NCI-H146 (cell line): ENCODE measurements around the gene CLPSL1.

Source experiments
- DNase-seq: peaks from one replicate; lab custom pipeline; 2025; lab: John Stamatoyannopoulos, UW

Gene CLPSL1

DNA sequence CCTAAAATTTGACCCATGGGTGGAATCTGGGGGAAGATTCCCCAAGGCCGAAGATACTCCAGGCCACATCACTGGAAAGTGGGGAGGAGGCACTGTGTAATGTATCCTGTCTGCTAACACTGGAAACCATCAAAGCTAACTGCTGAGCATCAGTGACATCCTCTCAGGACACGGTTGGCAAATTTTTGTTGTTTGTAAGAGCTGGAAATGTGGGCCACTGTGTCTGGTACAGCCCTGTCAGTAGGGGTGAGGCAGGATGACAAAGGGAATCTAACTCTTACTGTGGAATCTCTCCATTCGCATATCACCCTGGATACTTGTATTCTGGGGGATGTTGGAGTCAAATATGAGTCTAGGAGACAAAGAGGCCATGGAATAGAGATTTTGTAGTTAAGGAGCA is 21.4 kb upstream of the CLPSL1 start:
- DNase-seq: no peak

DNA sequence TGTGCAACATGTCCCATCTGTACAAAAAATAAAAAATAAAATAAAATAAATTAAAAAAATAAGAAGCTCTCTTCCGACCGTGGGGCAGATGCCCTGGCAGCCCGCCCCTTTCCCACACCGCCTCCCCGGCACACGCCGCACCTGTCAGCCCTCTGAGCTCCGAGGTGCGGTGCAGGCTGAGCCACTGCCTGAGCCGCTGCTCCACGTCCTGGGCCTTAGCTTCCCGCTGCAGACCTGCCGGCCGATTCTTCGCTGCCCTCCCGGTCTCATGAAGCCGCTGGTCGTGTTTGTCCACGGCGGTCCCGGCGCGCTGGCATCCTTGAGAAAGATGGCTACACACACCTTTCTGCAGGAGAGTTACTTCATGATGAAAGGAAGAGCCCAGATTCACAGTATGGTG is 15.1 kb upstream of the CLPSL1 start:
- DNase-seq: no peak

DNA sequence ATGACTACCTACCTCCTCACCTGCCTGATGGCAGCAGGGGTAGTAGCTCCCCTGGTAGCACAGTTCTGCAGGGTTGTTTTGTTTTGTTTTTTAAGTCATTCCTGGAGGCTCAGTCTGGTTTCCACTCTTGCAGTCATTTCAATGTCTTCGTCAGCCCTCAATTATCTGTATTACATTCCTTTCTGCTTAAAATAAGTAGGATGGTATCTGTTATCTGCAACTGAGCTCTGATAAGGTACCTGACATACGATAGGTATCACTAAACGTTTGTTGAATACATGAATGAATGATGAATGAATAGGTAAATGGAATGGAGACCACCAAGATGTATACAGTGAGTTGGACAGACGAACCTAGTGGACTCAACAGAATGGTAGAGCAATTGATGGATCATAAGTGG is 11.6 kb upstream of the CLPSL1 start:
- DNase-seq: no peak

DNA sequence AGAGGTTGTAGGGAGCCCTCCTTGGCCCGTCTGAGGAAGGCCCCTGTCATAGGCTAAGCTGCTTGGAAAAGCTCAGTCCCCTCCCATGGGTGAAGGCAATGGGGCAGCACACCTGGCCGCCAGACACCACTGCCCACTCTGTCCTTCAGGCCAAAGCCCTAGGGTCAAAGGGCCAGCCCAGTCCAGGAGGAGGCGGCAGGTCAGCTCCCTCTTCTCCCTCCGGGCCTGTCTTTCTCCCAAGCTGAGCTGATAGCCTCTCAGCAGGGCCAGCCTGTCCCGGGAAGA is 9.5 kb upstream of the CLPSL1 start:
- DNase-seq: no peak

DNA sequence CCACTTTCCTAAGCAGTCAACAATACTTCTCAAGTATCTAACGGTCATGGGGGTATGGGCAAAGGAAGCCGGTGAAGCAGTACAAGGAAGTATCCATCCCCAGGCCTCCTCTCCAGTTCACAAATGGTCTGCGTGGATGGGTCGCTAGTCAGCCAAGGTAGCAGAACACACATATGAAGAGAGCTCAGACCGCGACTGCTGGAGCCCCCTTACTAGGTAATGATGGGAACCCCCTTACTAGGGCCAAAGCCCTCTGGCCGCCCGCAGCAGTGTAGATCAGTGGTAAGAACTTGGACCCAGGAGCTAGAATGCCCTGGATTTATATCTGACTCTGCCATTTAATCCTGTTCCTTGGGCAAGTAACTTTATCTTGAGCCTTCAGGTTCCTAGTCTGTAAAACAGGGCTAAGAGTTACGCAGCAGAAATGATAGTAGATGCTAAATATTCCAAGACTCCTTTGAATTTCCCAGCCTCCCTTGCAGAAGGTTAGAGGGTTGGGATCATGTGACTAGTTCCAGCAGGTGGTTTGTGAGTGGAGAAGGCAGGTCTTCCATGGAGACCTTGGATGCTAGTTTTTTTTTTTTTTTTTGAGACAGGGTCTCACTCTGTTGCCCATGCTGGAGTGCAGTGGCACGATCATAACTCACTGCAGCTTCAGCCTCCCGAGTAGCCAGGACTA is 6.6 kb upstream of the CLPSL1 start:
- no peak for DNase-seq

DNA sequence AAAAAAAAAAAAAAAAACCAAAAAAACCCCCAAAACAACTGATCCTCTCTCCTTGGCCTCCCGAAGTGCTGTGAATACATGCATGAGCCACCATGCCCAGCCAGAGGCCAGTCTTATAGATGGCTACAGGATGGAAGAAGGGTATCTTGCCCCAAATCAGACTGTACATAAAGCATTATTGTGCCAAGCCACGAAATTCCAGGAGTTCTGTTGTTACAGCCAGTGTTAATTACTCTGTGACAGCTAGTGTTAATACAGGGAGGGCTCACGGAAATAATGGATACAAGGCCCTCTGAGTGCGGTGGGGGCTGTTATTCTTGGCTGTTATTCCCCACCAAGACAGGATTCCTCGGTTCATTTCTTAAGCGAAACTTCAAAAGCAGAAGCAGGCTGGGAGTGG is 5.8 kb upstream of the CLPSL1 start:
- DNase-seq: no peak

DNA sequence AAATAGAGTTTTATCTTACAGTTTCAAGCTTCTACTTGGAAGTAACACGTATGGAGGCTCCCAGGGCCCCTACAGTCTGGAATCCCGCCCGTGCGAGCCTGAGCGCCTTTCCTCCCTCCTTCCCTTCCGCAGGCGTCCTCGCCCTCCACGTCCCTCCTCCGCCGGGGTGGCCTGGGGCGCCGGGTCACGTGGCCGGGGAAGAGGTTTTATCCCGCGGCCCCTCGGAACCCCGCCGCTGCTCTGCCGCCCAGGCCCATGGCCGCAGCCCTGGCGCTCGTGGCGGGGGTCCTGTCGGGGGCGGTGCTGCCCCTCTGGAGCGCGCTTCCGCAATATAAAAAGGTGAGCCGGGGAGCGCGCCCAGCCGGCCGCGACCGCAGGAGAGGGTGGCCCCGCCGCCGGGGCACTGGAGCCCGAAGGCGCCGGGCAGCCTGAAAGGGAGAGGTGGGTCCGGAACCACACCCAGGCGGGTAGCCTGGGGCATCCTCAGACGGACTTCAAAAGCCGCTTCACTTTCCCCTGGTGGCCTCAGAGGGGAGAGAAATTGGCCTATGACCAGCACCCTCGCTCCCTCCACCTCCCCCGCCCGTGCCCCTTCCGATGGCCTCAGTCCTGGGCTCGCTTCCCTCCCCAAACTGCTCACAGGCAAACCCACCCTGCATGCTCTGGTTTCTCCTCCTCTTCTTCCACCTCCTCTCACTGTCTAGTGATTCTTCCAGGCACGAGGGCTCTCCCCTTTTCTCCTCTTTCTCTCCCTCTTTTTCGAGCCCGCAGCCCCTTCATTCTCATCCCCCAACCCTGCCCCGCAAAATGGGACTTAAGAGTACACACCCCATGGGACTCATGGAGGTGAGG is 4.2 kb upstream of the CLPSL1 start, which contains the start of gene CLPSL2:
TSS of gene CLPSL2 (plus strand) at position 235 of the 852 bp plus-strand sequence. CDS start at position 256, 21 bp downstream.
- peak; percentile 73 for DNase-seq

DNA sequence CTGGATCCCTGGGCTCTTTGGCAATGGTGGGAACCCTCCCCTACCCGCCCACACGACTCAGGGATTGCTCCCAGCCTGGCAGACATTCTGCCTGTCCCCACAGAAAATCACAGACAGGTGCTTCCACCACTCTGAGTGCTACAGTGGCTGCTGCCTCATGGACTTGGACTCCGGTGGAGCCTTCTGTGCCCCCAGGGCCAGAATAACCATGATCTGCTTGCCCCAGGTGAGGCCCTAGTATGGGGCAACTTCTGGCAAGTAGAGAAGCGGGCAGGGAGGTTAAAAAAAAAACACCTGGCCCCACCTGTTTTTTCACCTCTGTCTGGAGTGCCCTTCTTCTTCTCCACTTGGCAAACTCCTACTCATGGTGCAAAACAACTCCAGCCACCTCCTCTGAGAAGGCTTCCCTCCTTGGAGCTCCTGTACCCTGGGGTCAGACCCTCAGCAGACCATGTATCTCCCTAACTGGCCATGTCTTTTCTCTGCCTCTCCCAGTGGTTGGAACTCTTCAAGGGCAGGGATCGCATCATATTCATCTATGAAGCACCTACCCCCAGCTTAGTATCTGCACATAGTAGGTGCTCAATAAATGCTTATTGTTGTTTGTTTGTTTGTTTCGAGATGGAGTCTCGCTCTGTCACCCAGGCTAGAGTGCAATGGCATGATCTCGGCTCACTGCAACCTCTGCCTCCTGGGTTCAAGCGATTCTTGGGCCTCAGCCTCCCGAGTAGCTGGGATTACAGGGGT is 3.3 kb upstream of the CLPSL1 start:
- DNase-seq: no peak

DNA sequence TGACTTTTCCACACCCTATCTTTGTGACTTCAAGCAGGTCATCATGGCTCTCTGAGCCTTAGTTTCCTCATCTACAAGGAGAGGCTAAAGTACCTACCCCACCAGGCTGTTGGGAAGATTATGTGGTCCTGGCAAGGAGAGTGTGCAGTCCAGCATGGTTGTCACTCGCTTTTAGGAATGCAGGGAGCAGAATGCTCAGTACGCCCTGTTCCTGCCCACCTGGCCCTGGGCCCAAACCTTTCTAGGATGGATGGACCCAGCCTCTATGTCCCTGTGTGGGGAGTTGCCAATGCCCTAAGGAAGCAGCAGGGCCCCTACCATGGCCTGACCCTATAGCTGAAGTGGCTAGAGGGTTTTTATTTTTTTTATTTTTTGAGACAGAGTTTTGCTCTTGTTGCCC is 2.4 kb upstream of the CLPSL1 start:
- DNase-seq: no peak

DNA sequence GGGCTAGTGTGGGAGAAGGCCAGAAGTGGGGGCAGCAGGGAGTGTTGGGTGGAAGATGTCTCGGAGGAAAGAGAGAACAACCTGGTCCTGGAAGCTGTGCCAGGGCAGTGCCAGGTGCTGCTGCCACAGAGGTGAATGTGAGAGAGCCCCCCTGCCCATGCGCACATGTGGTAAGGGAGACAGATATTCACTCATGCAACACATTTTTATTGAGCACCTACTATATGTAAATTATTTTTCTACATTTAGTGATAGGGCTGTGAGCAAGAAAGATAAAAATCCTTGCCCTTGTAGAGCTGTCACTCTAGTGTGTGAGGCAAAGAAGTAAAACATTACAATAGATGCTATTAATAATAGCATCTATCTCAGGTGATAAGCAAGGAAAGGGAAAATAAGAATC is 471 bp downstream of the CLPSL1 start:
- no peak for DNase-seq

DNA sequence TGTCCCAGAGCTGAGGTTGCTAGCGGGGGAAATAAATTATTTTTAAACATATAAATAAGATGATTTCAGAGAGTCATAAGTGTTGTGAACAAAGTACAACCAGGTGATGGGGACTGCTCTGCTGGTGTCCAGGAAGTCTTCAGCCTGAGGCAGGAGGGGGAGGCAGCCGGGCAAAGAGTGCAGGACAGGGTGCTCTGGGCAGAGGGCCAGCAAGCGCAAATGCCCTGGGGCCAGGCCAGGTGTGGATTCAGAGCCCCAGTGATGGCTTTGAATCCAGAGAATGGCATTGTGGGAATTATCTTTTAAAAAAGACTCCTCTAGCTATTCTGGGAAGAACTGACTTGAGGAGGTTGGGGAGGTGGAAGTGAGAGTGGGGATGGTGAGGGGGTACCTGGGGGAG is 1.6 kb downstream of the CLPSL1 start:
- peak; percentile 81 for DNase-seq

DNA sequence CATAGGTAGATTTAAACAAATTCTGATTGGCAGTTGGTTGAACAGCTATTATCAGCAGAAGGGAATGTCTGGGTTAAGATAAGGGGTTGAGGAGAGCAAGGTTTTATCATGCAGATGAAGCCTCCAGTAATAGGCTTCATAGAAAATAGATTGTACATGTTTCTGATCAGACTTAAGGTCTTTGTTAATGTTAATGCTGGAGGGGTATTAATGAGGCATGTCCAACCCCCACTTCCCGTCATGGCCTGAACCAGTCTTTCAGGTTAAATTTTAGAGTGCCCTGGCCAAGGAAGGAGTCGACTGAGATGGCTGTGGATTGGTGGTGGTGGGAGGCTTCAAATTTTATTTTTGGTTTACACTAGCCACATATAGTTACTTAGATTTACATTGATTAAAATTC is 3.4 kb downstream of the CLPSL1 start:
- DNase-seq: no peak

DNA sequence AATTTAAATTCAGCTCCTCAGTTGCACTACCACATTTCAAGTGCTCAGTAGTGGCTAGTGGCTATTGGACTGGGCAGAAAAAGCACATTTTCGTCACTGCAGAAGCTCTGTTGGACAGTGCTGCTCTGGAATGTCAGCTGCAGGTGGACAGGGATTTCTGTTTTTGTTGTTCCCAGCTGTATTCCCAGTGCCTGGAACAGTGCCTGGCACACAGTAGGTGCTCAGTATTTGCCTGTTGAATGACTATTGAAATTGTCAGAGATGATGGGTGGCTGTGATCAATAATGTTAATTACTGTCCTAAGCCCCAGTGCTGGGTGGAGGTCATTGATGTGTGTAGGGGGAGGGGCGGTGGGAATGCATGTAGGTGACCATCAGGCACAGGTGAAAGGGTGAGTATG is 5.5 kb downstream of the CLPSL1 start:
- no peak for DNase-seq

DNA sequence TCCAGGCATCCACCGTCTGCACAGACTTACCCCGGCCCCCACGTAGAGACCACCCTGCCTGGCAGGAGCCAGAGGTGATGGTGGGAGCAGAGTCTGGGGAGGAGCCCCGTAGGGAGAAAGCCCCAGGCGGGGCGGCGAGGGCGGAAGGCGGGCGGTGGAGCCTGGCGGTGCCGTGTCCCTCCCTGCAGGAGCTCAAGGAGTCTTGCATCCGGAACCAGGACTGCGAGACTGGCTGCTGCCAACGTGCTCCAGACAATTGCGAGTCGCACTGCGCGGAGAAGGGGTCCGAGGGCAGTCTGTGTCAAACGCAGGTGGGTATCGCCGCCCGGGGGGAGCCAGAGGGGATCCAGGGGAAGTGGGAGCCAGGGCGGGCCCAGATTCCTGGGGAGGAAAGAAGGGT is 6.0 kb downstream of the CLPSL1 start:
- peak; percentile 33 for DNase-seq

DNA sequence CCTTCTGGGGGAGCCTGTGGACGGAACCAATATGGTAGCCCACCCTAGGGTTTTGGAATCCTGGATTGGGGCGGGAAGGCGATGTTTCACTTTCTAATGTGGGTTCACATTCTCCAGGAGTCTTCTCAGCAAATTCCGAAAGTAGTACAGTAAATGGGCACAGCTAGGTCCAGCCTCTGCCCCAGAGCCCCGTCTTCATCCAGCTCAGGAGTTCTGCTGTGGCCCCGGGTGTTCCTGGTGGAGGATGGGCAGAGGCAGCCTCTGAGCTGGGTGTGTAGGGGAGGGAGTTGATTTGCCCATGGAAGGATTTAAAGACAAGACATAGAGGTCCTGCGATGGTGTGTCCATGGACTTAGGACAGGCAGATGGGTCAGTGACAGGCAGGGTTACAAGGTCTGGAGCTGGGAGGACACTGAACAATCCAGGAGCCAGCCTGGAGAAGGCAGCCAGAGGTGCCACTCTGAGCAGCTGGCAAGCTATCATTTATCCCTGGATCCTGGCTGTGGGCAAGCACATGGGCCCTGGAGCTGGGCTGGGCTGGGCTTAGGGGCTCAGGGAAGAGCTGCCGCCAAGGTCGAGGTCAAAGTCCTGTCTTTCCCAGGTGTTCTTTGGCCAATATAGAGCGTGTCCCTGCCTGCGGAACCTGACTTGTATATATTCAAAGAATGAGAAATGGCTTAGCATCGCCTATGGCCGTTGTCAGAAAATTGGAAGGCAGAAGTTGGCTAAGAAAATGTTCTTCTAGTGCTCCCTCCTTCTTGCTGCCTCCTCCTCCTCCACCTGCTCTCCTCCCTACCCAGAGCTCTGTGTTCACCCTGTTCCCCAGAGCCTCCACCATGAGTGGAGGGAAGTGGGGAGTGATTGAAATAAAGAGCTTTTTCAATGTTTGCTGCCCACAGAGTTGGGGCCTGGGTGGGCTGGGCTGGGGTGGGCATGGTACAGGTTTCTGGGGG is 6.7 kb downstream of the CLPSL1 start:
- DNase-seq: no peak

DNA sequence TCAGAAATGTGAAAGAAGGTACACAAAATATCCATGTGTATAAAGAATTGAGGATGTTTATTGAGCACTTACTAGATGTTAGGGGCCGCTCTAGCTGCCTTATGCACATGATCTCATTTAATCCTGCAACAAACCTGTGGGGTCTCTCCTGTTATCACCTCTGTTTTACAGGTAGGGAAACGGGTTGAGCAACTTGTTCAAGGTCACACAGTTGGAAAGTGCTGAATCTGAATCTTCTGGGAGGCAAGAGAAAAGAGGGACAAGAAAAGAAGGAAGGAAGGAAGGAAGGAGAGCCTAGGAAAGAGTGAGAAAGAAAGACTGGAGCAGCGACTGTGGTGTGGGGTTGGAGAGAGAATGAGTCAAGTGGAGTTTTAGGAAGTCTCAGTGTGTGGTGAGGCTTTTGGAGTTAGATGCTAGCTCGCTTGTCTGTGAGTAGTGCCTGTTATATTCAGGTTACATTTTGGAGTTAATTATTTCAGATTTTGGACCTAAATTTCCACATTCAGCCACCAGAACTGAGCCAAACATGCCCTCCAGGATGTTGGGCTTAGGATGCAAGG is 7.7 kb downstream of the CLPSL1 start:
- no peak for DNase-seq

DNA sequence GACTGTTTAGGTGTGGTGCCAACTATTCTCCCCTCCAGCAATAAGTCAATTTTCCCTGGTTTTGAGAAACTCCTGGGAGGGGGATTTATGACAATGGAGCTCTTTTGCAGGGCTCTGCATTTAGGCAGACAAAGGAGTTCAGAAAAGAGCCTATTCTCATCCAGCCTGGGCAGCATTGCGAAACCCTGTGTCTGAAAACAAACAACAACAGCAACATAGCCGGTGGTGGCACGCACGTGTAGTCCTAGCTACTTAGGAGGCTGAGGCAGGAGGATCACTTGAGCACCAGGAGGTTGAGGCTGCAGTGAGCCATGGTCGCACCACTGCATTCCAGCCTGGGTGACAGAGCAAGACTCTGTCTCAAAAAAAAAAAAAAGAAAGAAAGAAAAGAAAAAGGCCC is 9.9 kb downstream of the CLPSL1 start:
- DNase-seq: no peak

DNA sequence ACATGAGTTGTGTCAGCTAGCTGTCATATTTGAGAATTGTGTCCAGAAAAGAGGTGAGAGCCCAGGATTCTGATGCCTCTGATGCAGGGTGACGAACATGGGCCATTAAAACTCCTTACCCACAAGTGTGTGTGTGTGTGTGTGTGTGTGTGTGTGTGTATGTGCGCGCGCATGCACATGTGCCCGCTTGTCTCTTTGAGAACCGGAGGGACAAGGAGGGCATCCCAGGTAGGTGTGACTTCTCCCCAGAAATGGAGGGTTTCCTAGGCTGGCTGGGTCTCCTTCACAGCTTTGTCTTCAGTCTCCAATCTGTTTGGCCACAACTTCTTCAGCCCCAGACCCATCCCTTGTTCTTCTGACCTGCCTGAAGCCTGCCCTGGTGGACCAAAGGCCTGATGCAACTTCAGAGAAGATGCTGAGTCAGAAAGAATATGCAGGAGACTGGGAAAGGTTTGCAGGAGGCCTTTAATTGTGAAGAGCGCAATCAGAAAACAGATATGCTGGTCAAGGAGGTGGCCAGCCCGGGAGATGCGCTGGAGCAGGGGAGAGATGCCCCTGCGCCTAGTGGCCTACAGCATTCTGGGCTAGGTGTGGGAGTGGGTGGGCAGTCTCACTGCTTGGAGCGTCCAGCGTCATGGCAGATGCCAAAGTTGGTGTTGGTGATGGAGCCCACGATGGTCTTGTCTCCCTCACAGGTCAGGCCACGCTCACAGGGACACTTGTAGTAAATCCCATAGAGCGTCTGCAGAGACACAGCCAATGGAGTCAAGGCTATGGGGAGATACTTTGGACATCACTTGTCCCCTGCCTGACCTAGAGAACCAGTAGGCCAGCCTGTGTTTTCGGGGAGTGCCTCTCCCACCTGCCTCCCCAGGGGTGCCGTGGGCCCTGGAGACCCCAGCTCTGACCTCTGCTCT is 14.0 kb downstream of the CLPSL1 start:
- DNase-seq: no peak

DNA sequence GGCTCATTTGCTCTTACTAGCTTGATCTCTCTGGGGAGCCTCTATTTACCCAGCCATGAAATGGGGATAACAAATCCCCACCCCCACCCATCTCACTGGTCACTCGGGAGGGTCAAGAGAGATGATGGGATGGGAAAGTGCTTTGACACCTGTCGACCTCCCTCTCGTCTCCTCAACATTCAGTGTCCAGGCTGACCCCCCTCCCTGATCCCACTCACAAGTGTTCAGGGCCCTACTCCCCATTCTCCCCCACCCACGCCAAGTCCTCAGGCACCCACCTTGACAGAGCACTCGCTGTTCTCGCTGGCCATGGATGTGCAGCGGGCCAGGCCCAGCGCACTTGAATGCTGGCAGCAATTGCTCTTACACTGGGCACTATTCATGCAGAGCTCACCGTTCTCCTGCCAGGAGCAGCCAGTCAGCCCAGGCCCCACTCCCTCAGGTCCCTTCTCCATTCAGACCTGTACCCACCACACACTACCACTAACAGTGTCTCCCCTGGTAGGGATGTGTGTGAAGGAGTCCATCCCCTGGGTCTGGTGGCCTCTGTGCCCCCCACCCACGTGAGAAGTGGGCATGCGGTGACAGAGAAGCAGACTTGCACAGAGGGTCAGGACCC is 14.7 kb downstream of the CLPSL1 start:
- no peak for DNase-seq

DNA sequence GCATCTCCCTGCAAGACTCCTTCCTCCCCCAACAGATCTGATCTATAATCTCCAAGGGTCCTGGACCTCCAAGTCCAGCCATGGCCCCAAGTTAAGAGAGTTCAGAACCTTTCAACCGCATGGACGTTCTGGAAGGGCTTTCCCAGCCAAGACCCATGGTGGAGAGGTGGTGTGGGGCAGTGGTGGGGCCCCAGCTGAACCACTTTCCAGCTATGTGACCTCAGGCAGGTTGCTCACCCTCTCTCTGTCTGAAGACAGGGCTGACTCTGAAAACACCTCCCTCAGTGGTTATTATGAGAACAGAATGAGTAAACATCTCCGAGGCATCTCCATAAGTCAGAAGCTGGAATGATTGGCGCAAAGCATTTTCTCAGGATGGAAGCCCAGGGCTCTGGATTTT is 15.4 kb downstream of the CLPSL1 start:
- DNase-seq: no peak
